Measurements from ENCODE around the gene PHGDH.

DNA sequence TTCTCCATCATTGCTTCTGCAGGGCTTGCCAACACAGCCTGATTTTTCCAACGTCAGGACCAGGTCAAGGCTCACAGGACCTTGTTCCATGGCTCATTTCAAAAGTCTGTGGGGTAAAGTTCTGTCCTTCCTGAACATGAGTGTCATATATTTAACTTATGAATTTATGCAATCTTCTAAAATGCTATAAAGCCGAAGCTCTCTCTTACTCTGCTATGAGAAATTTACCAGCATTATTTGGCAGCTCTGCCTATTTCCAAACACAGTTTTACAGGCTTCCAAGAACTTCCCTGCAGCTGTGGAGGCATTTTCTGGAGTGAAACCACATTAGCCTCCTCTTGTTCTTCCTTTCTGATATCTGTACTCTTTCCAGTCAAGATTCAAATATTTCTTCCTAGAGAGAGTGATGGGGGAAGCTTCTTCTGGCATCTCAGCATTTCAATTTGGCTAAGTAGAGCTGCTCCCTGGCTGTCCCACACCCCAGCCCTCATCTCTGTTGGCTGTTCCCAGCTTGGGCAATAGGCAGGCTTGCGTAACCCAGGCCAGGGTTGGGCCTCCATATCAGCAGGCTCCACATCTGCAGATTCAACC is 72.6 kb downstream of the PHGDH start:
- TF ChIP-seq CTCF (IDR thresholded peaks at IDR 0.05; ENCODE audit: low read depth, low read length) (no peak), EZH2phosphoT487 (IDR thresholded peaks at IDR 0.05; ENCODE audit: low read depth) (no peak)

All from OCI-LY3 (cell line).